ENCODE results near the gene KRTAP5-4. TPM values are rescaled to one million over a fixed set of nuclear protein-coding genes. Genes with fewer than 3 reads are reported as not detected.

Gene KRTAP5-4
- total RNA-seq, 1 donor from 2014 or later: not detected

DNA sequence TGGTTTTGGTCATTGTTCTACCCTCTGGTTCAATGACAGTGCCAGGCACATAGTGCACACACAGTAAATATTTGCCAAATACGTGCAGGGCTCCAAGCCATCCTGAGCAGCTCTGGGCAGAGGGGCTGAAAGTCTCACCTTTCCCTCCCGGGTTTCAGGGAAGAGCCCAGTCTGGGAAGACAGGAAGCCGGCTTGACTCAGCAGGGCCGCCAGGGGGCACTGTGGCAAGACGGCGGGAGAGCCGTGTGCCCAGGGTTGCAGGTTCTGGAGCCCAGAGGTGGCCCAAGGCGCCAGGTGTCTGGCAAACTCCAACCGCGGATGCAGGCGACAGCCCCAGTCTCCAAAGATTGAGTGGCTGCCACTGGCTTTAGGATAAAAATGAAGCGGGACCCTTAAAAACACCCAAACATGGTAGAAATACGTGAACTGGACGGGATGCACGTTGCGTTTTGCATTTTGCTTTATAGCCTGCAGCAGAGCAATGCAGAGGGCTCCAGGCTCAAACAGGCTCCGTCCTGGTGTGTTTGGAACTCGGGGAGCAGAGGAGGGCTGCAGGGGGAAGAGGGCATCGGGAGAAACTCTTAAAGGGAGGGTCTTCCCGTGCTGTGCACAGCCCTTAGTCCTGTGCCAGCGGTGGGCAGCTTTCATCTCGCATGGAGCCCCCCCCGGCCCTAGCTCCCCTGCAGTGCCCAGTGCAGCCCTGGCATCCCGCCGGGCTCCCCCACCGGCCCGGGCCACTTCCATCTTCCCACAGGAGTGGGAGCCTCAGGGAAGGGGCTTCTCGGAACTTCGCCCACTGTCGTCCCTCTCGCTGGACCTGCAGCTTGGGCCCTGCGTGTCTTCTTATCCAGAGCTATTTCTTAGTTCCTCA is 18.4 kb upstream of the KRTAP5-4 start:
- TF ChIP-seq, protein P1, sequence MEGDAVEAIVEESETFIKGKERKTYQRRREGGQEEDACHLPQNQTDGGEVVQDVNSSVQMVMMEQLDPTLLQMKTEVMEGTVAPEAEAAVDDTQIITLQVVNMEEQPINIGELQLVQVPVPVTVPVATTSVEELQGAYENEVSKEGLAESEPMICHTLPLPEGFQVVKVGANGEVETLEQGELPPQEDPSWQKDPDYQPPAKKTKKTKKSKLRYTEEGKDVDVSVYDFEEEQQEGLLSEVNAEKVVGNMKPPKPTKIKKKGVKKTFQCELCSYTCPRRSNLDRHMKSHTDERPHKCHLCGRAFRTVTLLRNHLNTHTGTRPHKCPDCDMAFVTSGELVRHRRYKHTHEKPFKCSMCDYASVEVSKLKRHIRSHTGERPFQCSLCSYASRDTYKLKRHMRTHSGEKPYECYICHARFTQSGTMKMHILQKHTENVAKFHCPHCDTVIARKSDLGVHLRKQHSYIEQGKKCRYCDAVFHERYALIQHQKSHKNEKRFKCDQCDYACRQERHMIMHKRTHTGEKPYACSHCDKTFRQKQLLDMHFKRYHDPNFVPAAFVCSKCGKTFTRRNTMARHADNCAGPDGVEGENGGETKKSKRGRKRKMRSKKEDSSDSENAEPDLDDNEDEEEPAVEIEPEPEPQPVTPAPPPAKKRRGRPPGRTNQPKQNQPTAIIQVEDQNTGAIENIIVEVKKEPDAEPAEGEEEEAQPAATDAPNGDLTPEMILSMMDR (conservative IDR thresholded peaks at IDR 0.05): peak; percentile 83
- Mint-ChIP-seq H3K36me3 (ENCODE audit: low read depth) (no peaks in the 10 kb centered on the region), H3K4me1 (no peaks in the 10 kb centered on the region), H3K27me3 (ENCODE audit: low read depth) (peaks cover 6% of the 10 kb centered on the region), H3K27ac (ENCODE audit: unreplicated experiment) (no peak overlapping the region), H3K4me3 (no peak overlapping the region), H3K9me3 (no peaks in the 10 kb centered on the region)
- peak; percentile 37 for DNase-seq (ENCODE audit: low read depth, low spot score)

DNA sequence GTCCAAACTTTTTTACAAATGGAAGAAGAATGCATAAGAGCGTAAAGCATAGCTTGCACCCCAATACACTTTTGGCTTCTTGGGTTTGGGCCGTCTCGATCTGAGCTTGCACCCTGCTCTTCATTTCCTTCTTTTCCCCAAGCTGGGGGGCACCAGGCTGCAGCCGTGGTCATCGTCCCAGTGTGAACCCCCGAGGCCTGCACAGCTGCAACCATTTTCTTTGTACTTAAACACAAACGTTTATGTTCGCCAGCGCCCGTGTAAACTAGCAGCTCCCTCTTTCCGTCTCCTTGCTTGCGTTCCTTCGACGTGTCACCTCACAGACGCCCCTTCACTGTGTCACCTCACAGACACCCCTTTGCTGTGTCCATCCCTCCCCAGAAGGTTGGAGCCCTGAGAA is 17.7 kb upstream of the KRTAP5-4 start:
- Mint-ChIP-seq H3K9me3 (no peaks in the 10 kb centered on the region), H3K36me3 (ENCODE audit: low read depth) (no peaks in the 10 kb centered on the region), H3K4me1 (no peaks in the 10 kb centered on the region), H3K27me3 (ENCODE audit: low read depth) (peaks cover 6% of the 10 kb centered on the region), H3K27ac (ENCODE audit: unreplicated experiment) (no peak overlapping the region), H3K4me3 (no peak overlapping the region)
- TF ChIP-seq, protein P1 (conservative IDR thresholded peaks at IDR 0.05): no peak
- no peak for DNase-seq (ENCODE audit: low read depth, low spot score)

DNA sequence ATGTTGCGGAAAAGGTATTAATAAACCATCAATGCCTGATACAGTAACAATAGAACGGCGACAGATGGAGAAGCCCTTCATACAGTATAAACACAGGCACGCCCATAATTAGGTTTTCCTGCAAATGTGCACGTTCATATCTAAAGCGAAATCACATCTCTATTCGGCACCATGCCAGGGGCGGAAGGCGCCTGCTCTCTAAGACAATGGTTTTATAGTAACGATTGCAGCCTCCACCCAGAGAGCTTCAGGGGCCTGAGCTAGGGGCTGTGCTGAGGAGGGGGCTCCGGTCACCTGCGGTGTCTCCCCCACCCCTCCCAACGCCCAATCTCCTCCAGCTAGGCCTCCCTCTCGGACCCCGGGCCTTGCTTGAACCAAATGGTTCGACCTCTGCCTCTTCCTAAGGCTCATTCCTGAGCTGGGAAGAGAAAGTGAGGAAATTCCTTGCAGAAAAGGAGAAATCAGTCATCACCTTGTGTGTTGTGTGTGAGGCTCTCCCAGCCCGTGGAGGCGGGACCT is 17.2 kb upstream of the KRTAP5-4 start:
- H3K27me3 Mint-ChIP-seq (ENCODE audit: low read depth): peaks cover 6% of the 10 kb centered on the region
- TF ChIP-seq, protein P1 (conservative IDR thresholded peaks at IDR 0.05): no peak
- H3K9me3 Mint-ChIP-seq: no peaks in the 10 kb centered on the region
- H3K27ac Mint-ChIP-seq (ENCODE audit: unreplicated experiment): no peak overlapping the region
- H3K4me1 Mint-ChIP-seq: no peaks in the 10 kb centered on the region
- H3K36me3 Mint-ChIP-seq (ENCODE audit: low read depth): no peaks in the 10 kb centered on the region
- no peak overlapping the region for H3K4me3 Mint-ChIP-seq
- DNase-seq (ENCODE audit: low read depth, low spot score): no peak

DNA sequence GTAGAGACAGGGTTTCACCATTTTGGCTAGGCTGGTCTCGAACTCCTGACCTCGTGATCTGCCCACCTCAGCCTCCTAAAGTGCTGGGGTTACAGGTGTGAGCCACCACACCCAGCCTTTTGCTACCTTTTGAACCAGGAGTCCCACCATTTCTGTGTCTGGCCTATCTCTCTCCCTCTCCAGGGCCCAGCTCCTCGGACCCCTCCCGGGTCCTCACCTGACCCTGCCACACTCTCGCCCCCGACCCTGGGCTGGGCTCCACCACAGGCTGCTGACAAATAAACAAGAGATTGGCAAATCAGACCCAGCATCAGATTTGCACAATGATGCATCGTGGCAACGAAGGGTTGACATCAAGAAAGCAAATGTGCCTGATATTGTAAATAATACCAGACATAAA is 16.4 kb upstream of the KRTAP5-4 start:
- Mint-ChIP-seq H3K36me3 (ENCODE audit: low read depth) (no peaks in the 10 kb centered on the region), H3K27me3 (ENCODE audit: low read depth) (peaks cover 6% of the 10 kb centered on the region), H3K4me1 (no peaks in the 10 kb centered on the region), H3K27ac (ENCODE audit: unreplicated experiment) (no peak overlapping the region), H3K9me3 (no peaks in the 10 kb centered on the region), H3K4me3 (no peak overlapping the region)
- no peak for DNase-seq (ENCODE audit: low read depth, low spot score)
- TF ChIP-seq, protein P1 (conservative IDR thresholded peaks at IDR 0.05): no peak

DNA sequence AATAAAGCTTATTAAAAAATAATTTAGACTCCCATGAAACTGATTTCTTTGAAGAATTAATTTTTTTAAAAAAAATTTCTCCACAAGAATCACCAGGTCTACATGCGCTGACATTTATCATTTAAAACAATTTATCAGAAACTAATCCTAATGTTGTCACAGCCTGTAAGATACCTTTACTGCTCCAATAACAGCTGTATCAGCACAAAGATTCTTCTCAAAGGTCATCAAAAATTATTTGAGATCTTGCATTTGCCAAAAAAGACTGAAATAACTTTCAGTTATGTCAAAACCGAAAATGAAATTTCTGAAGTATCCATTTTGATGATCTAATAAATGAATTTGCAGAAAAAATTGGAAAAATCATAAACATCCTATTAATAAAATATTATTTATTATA is 15.7 kb upstream of the KRTAP5-4 start:
- Mint-ChIP-seq H3K27ac (ENCODE audit: unreplicated experiment) (no peak overlapping the region), H3K4me1 (no peaks in the 10 kb centered on the region), H3K4me3 (no peak overlapping the region), H3K27me3 (ENCODE audit: low read depth) (peaks cover 10% of the 10 kb centered on the region), H3K36me3 (ENCODE audit: low read depth) (no peaks in the 10 kb centered on the region), H3K9me3 (no peaks in the 10 kb centered on the region)
- TF ChIP-seq, protein P1 (conservative IDR thresholded peaks at IDR 0.05): no peak
- no peak for DNase-seq (ENCODE audit: low read depth, low spot score)

Data from neural crest cell (in vitro differentiated cells).